HCT116 (cell line): ENCODE measurements around the gene FBXW4. TPM values are rescaled to one million over a fixed set of nuclear protein-coding genes. Genes with fewer than 3 reads are reported as not detected.

Experiments used
- ATAC-seq: fragments of 200-7000 bp; cut with Tn5 transposase; 2 replicates; pipeline ENCODE4 v1.9.1; 2020; ENCODE audit warnings: mild to moderate bottlenecking, moderate library complexity
- BruUV-seq: library from RNA; stranded (reverse); fragments of 400-500 nt; replicated peaks from 2 replicates; lab custom pipeline; 2021; lab: Mats Ljungman, UMichigan
- CTCF ChIA-PET: fragments of 300-600 bp; sonication (Branson Sonifier 250); formaldehyde crosslinking; loops from one replicate; lab custom pipeline; 2021; ENCODE audit warnings: antibody characterized with exemption; lab: Charles Lee
- POLR2A ChIA-PET: fragments of 300-600, 350-600 bp; sonication (Branson Sonifier 250); formaldehyde crosslinking; loops from one replicate; lab custom pipeline; 2021; ENCODE audit warnings: antibody characterized with exemption; lab: Charles Lee
- RAD21 ChIA-PET, 2 experiments: fragments of 300-600 bp; sonication (Branson Sonifier 250); formaldehyde crosslinking; loops; one replicate each; lab custom pipeline; 2023; ENCODE audit warnings: low total read pairs in 2 of 2; ENCODE audit not compliant: uncharacterized antibody in 2 of 2, unreplicated experiment in 2 of 2, low non-redundant PET in 1 of 2; lab: Charles Lee
- DNase-seq: peaks from one replicate; pipeline ENCODE4 v3.0.0-alpha.2; 2010; ENCODE audit warnings: low read depth, low spot score
- H2AFZ ChIP-seq: fragments of 200-600 bp; shearing (Covaris generic), sonication (generic); 2 replicates; pipeline ENCODE4 v1.6.1; 2017; ENCODE audit warnings: low read depth, mixed run types, mixed read lengths, antibody characterized with exemption, low read length; ENCODE audit not compliant: poor library complexity, severe bottlenecking
- H3K27ac ChIP-seq: 2 replicates; pipeline ENCODE4 v1.5.1; 2012; ENCODE audit warnings: low read depth, low read length
- H3K27me3 ChIP-seq: fragments of 200-600 bp; sonication (generic); 2 replicates; pipeline ENCODE4 v1.6.1; 2016; ENCODE audit warnings: mixed run types, low read length, mixed read lengths; ENCODE audit not compliant: insufficient read depth
- H3K36me3 ChIP-seq, 2 experiments: fragments of 200-500 bp in 1 of 2; fragments of 200-600 bp in 1 of 2; sonication (Bioruptor generic) in 1 of 2; sonication (generic) in 1 of 2; 2 replicates each; pipeline versions ENCODE4 v1.5.1 to v1.6.1; 2014 to 2016; ENCODE audit warnings: low read length in 2 of 2, inconsistent platforms in 1 of 2, mixed read lengths in 1 of 2, mixed run types in 1 of 2; ENCODE audit not compliant: insufficient read depth in 2 of 2, control insufficient read depth in 1 of 2
- H3K4me1 ChIP-seq, 2 experiments: fragments of 200-600 bp in 1 of 2; sonication (generic) in 1 of 2; 2 replicates each; pipeline versions ENCODE4 v1.5.1 to v1.6.1; 2012 to 2017; ENCODE audit warnings: low read length in 2 of 2, inconsistent platforms in 1 of 2, mild to moderate bottlenecking in 1 of 2, mixed read lengths in 1 of 2, mixed run types in 1 of 2, moderate library complexity in 1 of 2; ENCODE audit not compliant: insufficient read depth in 2 of 2, control insufficient read depth in 1 of 2
- H3K4me2 ChIP-seq: fragments of 200-600 bp; sonication (generic); 2 replicates; pipeline ENCODE4 v1.6.1; 2017; ENCODE audit warnings: mixed run types, low read length, mixed read lengths
- H3K4me3 ChIP-seq, 2 experiments: fragments of 200-600 bp in 1 of 2; sonication (generic) in 1 of 2; replicated peaks in 1 of 2; 2 replicates each; pipeline ENCODE4 v1.5.1; 2011 to 2016; ENCODE audit warnings: low read length in 2 of 2, control low read depth in 1 of 2, low read depth in 1 of 2, mild to moderate bottlenecking in 1 of 2, mixed read lengths in 1 of 2, mixed run types in 1 of 2
- H3K79me2 ChIP-seq: fragments of 200-600 bp; sonication (generic); 2 replicates; pipeline ENCODE4 v1.6.1; 2017; ENCODE audit warnings: mild to moderate bottlenecking, mixed run types, low read length, moderate library complexity, mixed read lengths; ENCODE audit not compliant: insufficient read depth
- H3K9ac ChIP-seq: fragments of 200-600 bp; sonication (generic); 2 replicates; pipeline ENCODE4 v1.6.1; 2016; ENCODE audit warnings: low read length, mixed read lengths
- H3K9me2 ChIP-seq: fragments of 200-600 bp; sonication (generic), shearing (Covaris generic); 2 replicates; pipeline ENCODE4 v1.6.1; 2017; ENCODE audit warnings: mixed run types, mild to moderate bottlenecking, moderate library complexity; ENCODE audit not compliant: insufficient read depth
- H3K9me3 ChIP-seq, 2 experiments: fragments of 200-500 bp in 1 of 2; fragments of 200-600 bp in 1 of 2; sonication (Bioruptor generic) in 1 of 2; sonication (generic) in 1 of 2; 2 replicates each; pipeline ENCODE4 v1.6.1; 2014 to 2017; ENCODE audit warnings: low read length in 2 of 2, mixed read lengths in 2 of 2, inconsistent platforms in 1 of 2, low read depth in 1 of 2, mild to moderate bottlenecking in 1 of 2, mixed run types in 1 of 2, moderate library complexity in 1 of 2; ENCODE audit not compliant: control insufficient read depth in 1 of 2, insufficient read depth in 1 of 2
- H4K20me1 ChIP-seq: fragments of 200-600 bp; sonication (generic), shearing (Covaris generic); 2 replicates; pipeline ENCODE4 v1.6.1; 2017; ENCODE audit warnings: mixed run types, mild to moderate bottlenecking, moderate library complexity; ENCODE audit not compliant: insufficient read depth
- ATF3 ChIP-seq: IDR thresholded peaks from 2 replicates; pipeline ENCODE4 v1.6.1; 2012
- CEBPB ChIP-seq: IDR thresholded peaks from 2 replicates; pipeline ENCODE4 v1.6.1; 2012; ENCODE audit warnings: low read depth
- EGR1 ChIP-seq: IDR thresholded peaks from 2 replicates; pipeline ENCODE4 v1.6.1; 2012; ENCODE audit warnings: low read depth
- ELF1 ChIP-seq: IDR thresholded peaks from 2 replicates; pipeline ENCODE4 v1.6.1; 2012; ENCODE audit warnings: low read depth, borderline replicate concordance
- EZH2 ChIP-seq: fragments of 200-600 bp; sonication (generic); IDR thresholded peaks from 2 replicates; pipeline ENCODE4 v1.6.1; 2017; ENCODE audit warnings: antibody characterized with exemption, mixed run types
- EZH2phosphoT487 ChIP-seq: fragments of 200-600 bp; IDR thresholded peaks from 2 replicates; pipeline ENCODE4 v1.6.1; 2018; ENCODE audit warnings: antibody characterized with exemption, borderline replicate concordance
- JUND ChIP-seq: IDR thresholded peaks from 2 replicates; pipeline ENCODE4 v1.6.1; 2012
- MAX ChIP-seq: IDR thresholded peaks from 2 replicates; pipeline ENCODE4 v1.6.1; 2012
- POLR2A ChIP-seq: IDR thresholded peaks from 2 replicates; pipeline ENCODE4 v1.7.0; 2011; ENCODE audit warnings: borderline replicate concordance; ENCODE audit not compliant: insufficient read depth, insufficient read length; ENCODE audit errors: extremely low read depth
- POLR2AphosphoS5 ChIP-seq: IDR thresholded peaks from 2 replicates; pipeline ENCODE4 v1.6.1; 2011; ENCODE audit warnings: mild to moderate bottlenecking, low read depth, low read length, moderate library complexity
- RAD21 ChIP-seq: IDR thresholded peaks from 2 replicates; pipeline ENCODE4 v1.6.1; 2012; ENCODE audit warnings: low read depth, mild to moderate bottlenecking
- REST ChIP-seq: IDR thresholded peaks from 2 replicates; pipeline ENCODE4 v1.6.1; 2012; ENCODE audit warnings: low read depth
- SIN3A ChIP-seq: IDR thresholded peaks from 2 replicates; pipeline ENCODE4 v1.6.1; 2012; ENCODE audit warnings: low read depth
- SP1 ChIP-seq: IDR thresholded peaks from 2 replicates; pipeline ENCODE4 v1.6.1; 2012; ENCODE audit warnings: low read depth
- SRF ChIP-seq: IDR thresholded peaks from 2 replicates; pipeline ENCODE4 v1.6.1; 2012; ENCODE audit warnings: low read depth
- YY1 ChIP-seq: IDR thresholded peaks from 2 replicates; pipeline ENCODE4 v1.6.1; 2011; ENCODE audit warnings: low read length, low read depth, moderate library complexity, mild to moderate bottlenecking; ENCODE audit not compliant: insufficient replicate concordance; ENCODE audit errors: extremely low read depth
- ZBTB33 ChIP-seq: IDR thresholded peaks from 2 replicates; pipeline ENCODE4 v1.6.1; 2011; ENCODE audit warnings: mild to moderate bottlenecking, low read length, moderate library complexity; ENCODE audit not compliant: insufficient replicate concordance; ENCODE audit errors: extremely low read depth
- ZFX ChIP-seq: fragments of 450-650 bp; IDR thresholded peaks from 2 replicates; pipeline ENCODE4 v1.6.1; 2017
- ZNF274 ChIP-seq: fragments of 200-500 bp; sonication (Bioruptor generic); IDR thresholded peaks from 2 replicates; pipeline ENCODE4 v1.6.1; 2014; ENCODE audit warnings: mild to moderate bottlenecking, low read depth, low read length, inconsistent platforms
- intact Hi-C: fragments of 100-400 bp; cut with micrococcal nuclease; formaldehyde crosslinking; loops from 2 replicates; pipeline ENCODE4 v1.10.0; 2022
- total RNA-seq: library from RNA; stranded (reverse); gene quantifications from one replicate; pipeline ENCODE4 v1.2.1, GENCODE V29; 2021; ENCODE audit not compliant: unreplicated experiment

The FBXW4 gene
- total RNA-seq, 1 experiment from 2014 or later = 35.3 TPM

- TF ChIP-seq SRF (no peak), SIN3A (no peak), CEBPB (no peak), JUND (no peak), ZNF274 (no peak), POLR2A (no peak), ATF3 (no peak), EZH2 (no peak), ELF1 (no peak), ZBTB33 (no peak), YY1 (no peak), MAX (no peak), ZFX (no peak), EGR1 (no peak), POLR2AphosphoS5 (no peak), REST (no peak), RAD21 (no peak), EZH2phosphoT487 (no peak), SP1 (no peak)
- TF ChIP-seq, all 23 proteins: peak for 0
- Histone ChIP-seq H4K20me1 (no peaks in the 10 kb centered on the region), H3K4me3 (no peak overlapping the region), H3K4me2 (no peak overlapping the region), H3K9me2 (no peaks in the 10 kb centered on the region), H2AFZ (no peak overlapping the region), H3K4me1 (no peaks in the 10 kb centered on the region), H3K79me2 (no peaks in the 10 kb centered on the region), H3K9ac (no peak overlapping the region), H3K9me3 (no peaks in the 10 kb centered on the region), H3K27me3 (peaks cover 11% of the 10 kb centered on the region), H3K27ac (no peak overlapping the region), H3K36me3 (no peaks in the 10 kb centered on the region)
- no TSS peak for BruUV-seq
- ChIA-PET RAD21 (no interaction called here), CTCF (no interaction called here), POLR2A (no interaction called here)
- intact Hi-C loops = no loop called here
- DNase-seq = no peak
- ATAC-seq = no peak
Measured at GRCh38 chr10:101710793-101711192, 15.8 kb upstream of the FBXW4 start.
